ENCODE results near the gene C16orf86.

Gene C16orf86

DNA sequence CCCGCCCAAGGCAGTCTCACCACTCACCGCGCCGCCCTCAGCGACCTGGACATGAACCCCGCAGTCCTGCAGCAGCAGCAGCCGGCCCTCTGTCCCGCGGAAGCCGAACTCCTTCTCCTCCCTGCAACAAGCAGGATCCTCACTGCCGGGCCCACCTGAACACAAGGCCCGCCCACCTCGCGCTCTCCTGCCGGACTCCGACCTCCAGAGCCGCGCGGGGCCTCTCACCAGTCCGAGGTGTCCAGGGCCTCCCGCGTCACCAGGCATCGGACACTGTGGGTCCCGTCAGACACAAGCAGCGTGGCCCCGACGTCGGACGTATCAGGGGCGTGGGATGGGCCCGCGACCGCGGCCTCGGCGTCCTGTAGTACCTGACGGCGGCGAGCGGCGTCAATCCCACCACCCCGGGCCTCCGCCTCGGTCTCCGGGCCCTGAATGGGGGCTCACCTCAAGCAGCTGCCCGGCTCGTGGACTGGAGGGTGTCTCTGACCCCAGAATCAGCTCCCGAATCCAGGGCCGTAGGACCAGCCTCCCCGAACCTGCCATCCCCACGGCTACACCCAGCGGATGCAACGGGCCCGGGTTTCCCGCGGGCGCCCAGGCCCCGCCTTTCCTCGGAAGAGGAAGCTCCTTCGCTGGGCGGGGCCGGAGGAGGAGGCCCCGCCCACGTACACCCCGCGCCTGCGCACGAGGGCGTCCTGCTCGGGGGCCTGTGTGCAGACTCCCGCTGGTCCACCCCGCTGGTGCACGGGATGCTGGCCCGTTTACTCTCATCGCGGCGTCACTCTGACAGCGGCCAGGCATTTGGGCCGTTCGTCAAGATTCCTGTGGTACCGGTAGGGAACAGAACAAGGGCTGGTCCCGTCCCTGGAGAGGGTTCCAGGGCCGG is 6.7 kb upstream of the C16orf86 start, which contains the start of gene ACD:
Gene ACD (minus strand): TSS at position 586 of the 889 bp plus-strand sequence. CDS start 40 bp downstream, at position 546.
- peak within 1 kb of the TSS; percentile 92 for H3K4me3 Mint-ChIP-seq
- ATAC-seq, result peak; percentile 68
- no peaks in the 10 kb centered on the region for H3K27me3 Mint-ChIP-seq
- H3K36me3 Mint-ChIP-seq (ENCODE audit: low read depth), result peaks cover 13% of the 10 kb centered on the region
- peak within 1 kb of the TSS; percentile 96 for H3K27ac Mint-ChIP-seq
- DNase-seq, result peak; percentile 95
- H3K9me3 Mint-ChIP-seq, result no peaks in the 10 kb centered on the region
- peaks cover 18% of the 10 kb centered on the region for H3K4me1 Mint-ChIP-seq

- ATAC-seq, result peak; percentile 83
- Mint-ChIP-seq H3K36me3 (ENCODE audit: low read depth) (peaks cover 11% of the 10 kb centered on the region), H3K27me3 (no peaks in the 10 kb centered on the region), H3K27ac (peak within 1 kb of the TSS; percentile 96), H3K4me3 (peak within 1 kb of the TSS; percentile 92), H3K4me1 (peaks cover 22% of the 10 kb centered on the region), H3K9me3 (no peaks in the 10 kb centered on the region)
- DNase-seq, result peak; percentile 96
Measured at GRCh38 chr16:67660564-67661028, 6.0 kb upstream of the C16orf86 start, which contains the start of gene PARD6A. Gene PARD6A (plus strand): TSS chr16:67660960. CDS start chr16:67661039, 79 bp downstream.

GRCh38 chr16:67661101-67661761 is 5.4 kb upstream of the C16orf86 start:
- H3K36me3 Mint-ChIP-seq (ENCODE audit: low read depth), result peaks cover 9% of the 10 kb centered on the region
- peak overlapping the region; percentile 92 for H3K4me3 Mint-ChIP-seq
- H3K4me1 Mint-ChIP-seq, result peaks cover 24% of the 10 kb centered on the region
- no peaks in the 10 kb centered on the region for H3K27me3 Mint-ChIP-seq
- H3K27ac Mint-ChIP-seq, result peak overlapping the region; percentile 46
- no peak for DNase-seq
- ATAC-seq, result no peak
- no peaks in the 10 kb centered on the region for H3K9me3 Mint-ChIP-seq

DNA sequence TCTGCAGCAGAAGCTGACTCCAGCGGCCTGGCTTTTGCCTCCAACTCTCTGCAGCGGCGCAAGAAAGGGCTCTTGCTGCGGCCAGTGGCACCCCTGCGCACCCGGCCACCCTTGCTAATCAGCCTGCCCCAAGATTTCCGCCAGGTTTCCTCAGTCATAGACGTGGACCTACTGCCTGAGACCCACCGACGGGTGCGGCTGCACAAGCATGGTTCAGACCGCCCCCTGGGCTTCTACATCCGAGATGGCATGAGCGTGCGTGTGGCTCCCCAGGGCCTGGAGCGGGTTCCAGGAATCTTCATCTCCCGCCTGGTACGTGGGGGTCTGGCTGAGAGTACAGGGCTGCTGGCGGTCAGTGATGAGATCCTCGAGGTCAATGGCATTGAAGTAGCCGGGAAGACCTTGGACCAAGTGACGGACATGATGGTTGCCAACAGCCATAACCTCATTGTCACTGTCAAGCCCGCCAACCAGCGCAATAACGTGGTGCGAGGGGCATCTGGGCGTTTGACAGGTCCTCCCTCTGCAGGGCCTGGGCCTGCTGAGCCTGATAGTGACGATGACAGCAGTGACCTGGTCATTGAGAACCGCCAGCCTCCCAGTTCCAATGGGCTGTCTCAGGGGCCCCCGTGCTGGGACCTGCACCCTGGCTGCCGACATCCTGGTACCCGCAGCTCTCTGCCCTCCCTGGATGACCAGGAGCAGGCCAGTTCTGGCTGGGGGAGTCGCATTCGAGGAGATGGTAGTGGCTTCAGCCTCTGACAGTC is 4.5 kb upstream of the C16orf86 start:
- Mint-ChIP-seq H3K4me3 (peak overlapping the region; percentile 92), H3K27me3 (no peaks in the 10 kb centered on the region), H3K27ac (no peak overlapping the region), H3K36me3 (ENCODE audit: low read depth) (peaks cover 9% of the 10 kb centered on the region), H3K4me1 (peaks cover 25% of the 10 kb centered on the region), H3K9me3 (no peaks in the 10 kb centered on the region)
- no peak for ATAC-seq
- DNase-seq, result no peak

GRCh38 chr16:67662653-67663010 is 4.0 kb upstream of the C16orf86 start:
- peaks cover 9% of the 10 kb centered on the region for H3K36me3 Mint-ChIP-seq (ENCODE audit: low read depth)

GRCh38 chr16:67663151-67663876 is 3.3 kb upstream of the C16orf86 start:
- Mint-ChIP-seq H3K4me1 (peaks cover 35% of the 10 kb centered on the region), H3K27ac (no peak overlapping the region), H3K9me3 (no peaks in the 10 kb centered on the region), H3K36me3 (ENCODE audit: low read depth) (peaks cover 9% of the 10 kb centered on the region), H3K4me3 (peak overlapping the region; percentile 36), H3K27me3 (no peaks in the 10 kb centered on the region)
- DNase-seq (peak; percentile 57), ATAC-seq (no peak)

More at GRCh38 chr16:67662653-67663010, 4.0 kb upstream of the C16orf86 start:
- Mint-ChIP-seq H3K4me3 (no peak overlapping the region), H3K9me3 (no peaks in the 10 kb centered on the region), H3K27me3 (no peaks in the 10 kb centered on the region), H3K27ac (no peak overlapping the region), H3K4me1 (peaks cover 31% of the 10 kb centered on the region)
- no peak for DNase-seq
- ATAC-seq, result no peak

- H3K36me3 Mint-ChIP-seq (ENCODE audit: low read depth), result peaks cover 9% of the 10 kb centered on the region
- peaks cover 37% of the 10 kb centered on the region for H3K4me1 Mint-ChIP-seq
- ATAC-seq (no peak), DNase-seq (no peak)
- H3K27ac Mint-ChIP-seq, result no peak overlapping the region
- H3K27me3 Mint-ChIP-seq, result no peaks in the 10 kb centered on the region
- no peak overlapping the region for H3K4me3 Mint-ChIP-seq
- H3K9me3 Mint-ChIP-seq, result no peaks in the 10 kb centered on the region
Measured at GRCh38 chr16:67663877-67664222, 2.8 kb upstream of the C16orf86 start.

DNA sequence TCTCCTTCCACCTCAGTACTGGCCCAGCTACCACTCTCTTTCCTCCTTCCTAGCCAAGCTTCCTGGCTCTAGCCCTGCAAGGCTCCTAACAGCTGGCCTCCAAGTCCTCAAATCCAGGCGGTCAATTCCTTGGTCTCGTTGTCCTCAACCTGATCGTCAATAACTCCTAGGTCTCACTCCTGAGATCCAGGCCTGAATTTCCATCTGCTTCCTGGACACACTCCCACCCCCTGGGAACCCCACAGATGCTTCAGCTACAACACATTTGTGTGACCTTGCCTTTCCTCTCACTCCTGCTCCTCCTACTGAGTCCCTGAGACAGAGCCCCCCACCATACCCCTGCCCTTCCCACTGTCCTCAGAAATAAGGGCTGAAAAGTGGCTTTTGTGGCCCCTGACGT is 2.4 kb upstream of the C16orf86 start:
- H3K9me3 Mint-ChIP-seq, result no peaks in the 10 kb centered on the region
- H3K4me1 Mint-ChIP-seq, result peaks cover 33% of the 10 kb centered on the region
- DNase-seq (no peak), ATAC-seq (no peak)
- no peak overlapping the region for H3K27ac Mint-ChIP-seq
- peaks cover 7% of the 10 kb centered on the region for H3K36me3 Mint-ChIP-seq (ENCODE audit: low read depth)
- no peaks in the 10 kb centered on the region for H3K27me3 Mint-ChIP-seq
- H3K4me3 Mint-ChIP-seq, result peak overlapping the region; percentile 4

- Mint-ChIP-seq H3K27me3 (no peaks in the 10 kb centered on the region), H3K4me1 (peaks cover 33% of the 10 kb centered on the region), H3K36me3 (ENCODE audit: low read depth) (peaks cover 6% of the 10 kb centered on the region), H3K4me3 (peak overlapping the region; percentile 71), H3K27ac (no peak overlapping the region), H3K9me3 (no peaks in the 10 kb centered on the region)
- no peak for DNase-seq
- ATAC-seq, result no peak
Measured at GRCh38 chr16:67664871-67665270, 1.7 kb upstream of the C16orf86 start.

GRCh38 chr16:67665598-67665997 is 1.0 kb upstream of the C16orf86 start:
- DNase-seq (no peak), ATAC-seq (no peak)
- Mint-ChIP-seq H3K4me1 (peaks cover 34% of the 10 kb centered on the region), H3K27ac (peak overlapping the region; percentile 11), H3K9me3 (no peaks in the 10 kb centered on the region), H3K4me3 (peak overlapping the region; percentile 71), H3K36me3 (ENCODE audit: low read depth) (peaks cover 6% of the 10 kb centered on the region), H3K27me3 (no peaks in the 10 kb centered on the region)

DNA sequence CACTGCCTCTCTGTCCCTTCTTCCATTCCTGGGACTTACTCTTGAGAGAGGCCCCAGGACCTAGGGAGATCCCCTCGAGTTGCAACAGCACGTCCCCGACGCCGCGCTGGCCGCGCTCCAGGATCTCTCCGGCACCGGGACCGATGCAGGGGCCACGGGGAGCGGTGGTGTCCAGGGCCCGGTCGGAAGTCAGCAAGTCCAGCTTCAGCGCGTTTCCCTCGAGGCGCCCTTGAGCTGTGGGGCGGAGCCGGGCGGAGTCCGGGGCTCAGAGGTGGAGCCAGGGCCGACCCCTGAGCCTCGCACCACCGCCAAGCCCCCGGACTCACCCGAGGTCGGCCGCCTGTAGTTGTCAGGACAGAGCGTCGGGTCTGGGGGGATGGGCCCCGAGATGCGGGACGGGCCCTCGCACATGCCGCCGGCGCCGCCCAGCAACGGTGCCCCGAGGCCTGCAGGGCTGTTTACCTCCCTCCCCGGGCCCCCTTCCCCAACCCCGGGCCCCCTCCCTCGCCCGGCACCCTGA is 522 bp upstream of the C16orf86 start:
- Mint-ChIP-seq H3K4me1 (peaks cover 33% of the 10 kb centered on the region), H3K36me3 (ENCODE audit: low read depth) (peaks cover 6% of the 10 kb centered on the region), H3K27me3 (no peaks in the 10 kb centered on the region), H3K27ac (no peak overlapping the region), H3K4me3 (peak overlapping the region; percentile 71), H3K9me3 (no peaks in the 10 kb centered on the region)
- DNase-seq (peak; percentile 41), ATAC-seq (no peak)

DNA sequence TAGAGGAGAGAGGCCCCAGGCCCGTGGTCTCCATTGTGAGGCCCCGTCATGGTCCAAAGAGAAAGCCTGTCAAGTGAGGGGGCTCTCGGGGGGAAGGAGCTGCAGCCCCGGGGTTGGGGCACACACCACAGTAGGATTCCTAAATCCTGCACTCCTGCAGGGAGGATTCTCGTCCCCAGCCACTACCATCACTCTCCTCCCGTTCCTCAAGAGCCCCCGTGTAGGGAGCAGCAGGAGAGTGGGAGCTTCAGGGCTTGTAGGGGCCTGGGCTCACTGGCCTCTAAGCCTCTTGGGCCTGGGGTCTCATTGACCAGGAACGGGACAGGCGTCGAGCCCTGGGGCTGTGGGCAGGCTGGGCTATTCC is 821 bp downstream of the C16orf86 start:
- no peak for ATAC-seq
- H3K27me3 Mint-ChIP-seq, result no peaks in the 10 kb centered on the region
- peaks cover 6% of the 10 kb centered on the region for H3K36me3 Mint-ChIP-seq (ENCODE audit: low read depth)
- peaks cover 25% of the 10 kb centered on the region for H3K4me1 Mint-ChIP-seq
- no peak for DNase-seq
- peak overlapping the region; percentile 77 for H3K4me3 Mint-ChIP-seq
- peak overlapping the region; percentile 70 for H3K27ac Mint-ChIP-seq
- no peaks in the 10 kb centered on the region for H3K9me3 Mint-ChIP-seq

- no peaks in the 10 kb centered on the region for H3K9me3 Mint-ChIP-seq
Measured at GRCh38 chr16:67667817-67668494, 1.3 kb downstream of the C16orf86 start.

More at GRCh38 chr16:67667817-67668494, 1.3 kb downstream of the C16orf86 start:
- ATAC-seq (peak; percentile 94), DNase-seq (peak; percentile 78)
- Mint-ChIP-seq H3K27me3 (no peaks in the 10 kb centered on the region), H3K36me3 (ENCODE audit: low read depth) (peaks cover 6% of the 10 kb centered on the region), H3K4me3 (peak overlapping the region; percentile 77), H3K4me1 (peaks cover 25% of the 10 kb centered on the region), H3K27ac (no peak overlapping the region)

Data from activated naive CD8-positive, alpha-beta T cell treated with anti-CD3 and anti-CD28 coated beads, Interleukin-2, amount 50 U/mL, for 24 hours (primary cell).